Activated CD4-positive, alpha-beta T cell treated with anti-CD3 and anti-CD28 coated beads for 4 hours (primary cell): ENCODE measurements around the gene NATD1.

Experiments used
- DNase-seq, 2 donors: peaks; one replicate each; pipeline ENCODE4 v3.0.0-alpha.2; 2020

NATD1 gene

GRCh38 chr17:21189361-21189760, 63.8 kb downstream of the NATD1 start:
- no peak for DNase-seq
